Muscle layer of colon (tissue), 2 donors: Measurements from ENCODE around the gene PPAN.

ENCODE experiments used
- H3K27ac ChIP-seq: one replicate; pipeline ENCODE4 v1.7.0; 2013; ENCODE audit warnings: low read depth, mild to moderate bottlenecking, low read length, moderate library complexity
- H3K27me3 ChIP-seq, 2 donors: one replicate each; pipeline ENCODE4 v1.7.0; 2013; ENCODE audit warnings: low read length in 2 of 2, mild to moderate bottlenecking in 2 of 2; ENCODE audit not compliant: insufficient read depth in 2 of 2, control insufficient read depth in 1 of 2
- H3K36me3 ChIP-seq: one replicate; pipeline ENCODE4 v1.7.0; 2013; ENCODE audit warnings: mild to moderate bottlenecking, low read length; ENCODE audit not compliant: insufficient read depth
- H3K4me1 ChIP-seq: one replicate; pipeline ENCODE4 v1.7.0; 2013; ENCODE audit warnings: mild to moderate bottlenecking, low read length; ENCODE audit not compliant: insufficient read depth
- H3K4me3 ChIP-seq, 2 donors: one replicate each; pipeline ENCODE4 v1.7.0; 2013; ENCODE audit warnings: low read length in 2 of 2, low read depth in 1 of 2, mild to moderate bottlenecking in 1 of 2, moderate library complexity in 1 of 2
- H3K9ac ChIP-seq: one replicate; pipeline ENCODE4 v1.7.0; 2013; ENCODE audit warnings: low read length
- H3K9me3 ChIP-seq: one replicate; pipeline ENCODE4 v1.7.0; 2013; ENCODE audit warnings: mild to moderate bottlenecking, low read length
- donor health status: abdominal sarcoma.
- donor health status: Adenocarcinoma of cecum.

The PPAN gene

DNA sequence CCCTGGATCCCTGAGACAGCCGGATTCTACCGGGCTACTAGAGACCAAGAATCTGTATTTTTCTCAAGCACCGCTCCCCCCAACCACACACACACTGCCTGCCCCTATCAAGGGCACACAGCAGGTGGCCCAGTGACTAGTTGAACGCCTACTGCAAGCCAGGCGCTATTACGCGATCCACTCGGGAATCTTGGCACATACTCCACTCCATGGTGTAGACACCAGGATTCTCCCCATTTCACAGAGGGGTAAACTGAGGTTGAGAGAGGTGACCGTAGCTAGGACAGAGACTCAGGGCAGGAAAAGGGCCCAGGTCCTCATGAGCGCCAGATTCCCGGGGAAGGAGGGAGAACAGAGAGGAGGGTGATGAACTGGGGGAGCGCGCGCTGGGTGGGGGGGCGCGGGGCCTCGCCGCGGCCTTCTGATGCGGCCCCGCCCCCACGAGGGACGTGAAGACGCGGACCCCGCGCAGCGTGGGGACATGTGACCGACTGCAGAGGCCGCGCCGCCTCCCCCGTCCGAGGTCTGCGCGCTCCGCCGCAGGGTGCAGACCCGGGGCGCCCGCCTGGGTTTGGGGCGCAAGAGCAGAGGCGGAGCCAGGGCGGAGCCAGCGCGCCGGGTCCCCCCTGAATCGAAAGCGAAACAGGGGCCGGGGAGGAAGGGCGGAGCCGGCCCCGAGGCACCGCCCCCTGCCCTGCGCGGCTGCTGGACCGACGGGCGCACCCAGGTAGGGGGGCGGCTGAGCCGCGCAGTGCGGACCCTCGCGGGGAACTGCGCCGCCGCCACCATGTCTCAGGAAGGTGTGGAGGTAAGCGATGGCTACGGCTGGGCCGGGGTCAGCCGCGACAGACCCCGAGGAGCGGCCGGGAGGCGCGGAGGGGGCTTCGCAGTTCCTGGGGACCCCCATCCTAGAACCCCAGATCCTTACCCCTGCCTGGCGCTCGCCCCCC lies 20.2 kb upstream of the PPAN start, which contains the start of gene SHFL:
TSS of gene SHFL (plus strand) at position 677 of the 950 bp plus-strand sequence. CDS start at position 788, 111 bp downstream.
- Histone ChIP-seq H3K9me3 (no peaks in the 10 kb centered on the region), H3K9ac (peak within 1 kb of the TSS; percentile 44), H3K27ac (peak within 1 kb of the TSS; percentile 93), H3K4me1 (peaks cover 4% of the 10 kb centered on the region), H3K4me3 (peak within 1 kb of the TSS; percentile 74 to 82), H3K27me3 (no peaks in the 10 kb centered on the region), H3K36me3 (peaks cover 6% of the 10 kb centered on the region)

DNA sequence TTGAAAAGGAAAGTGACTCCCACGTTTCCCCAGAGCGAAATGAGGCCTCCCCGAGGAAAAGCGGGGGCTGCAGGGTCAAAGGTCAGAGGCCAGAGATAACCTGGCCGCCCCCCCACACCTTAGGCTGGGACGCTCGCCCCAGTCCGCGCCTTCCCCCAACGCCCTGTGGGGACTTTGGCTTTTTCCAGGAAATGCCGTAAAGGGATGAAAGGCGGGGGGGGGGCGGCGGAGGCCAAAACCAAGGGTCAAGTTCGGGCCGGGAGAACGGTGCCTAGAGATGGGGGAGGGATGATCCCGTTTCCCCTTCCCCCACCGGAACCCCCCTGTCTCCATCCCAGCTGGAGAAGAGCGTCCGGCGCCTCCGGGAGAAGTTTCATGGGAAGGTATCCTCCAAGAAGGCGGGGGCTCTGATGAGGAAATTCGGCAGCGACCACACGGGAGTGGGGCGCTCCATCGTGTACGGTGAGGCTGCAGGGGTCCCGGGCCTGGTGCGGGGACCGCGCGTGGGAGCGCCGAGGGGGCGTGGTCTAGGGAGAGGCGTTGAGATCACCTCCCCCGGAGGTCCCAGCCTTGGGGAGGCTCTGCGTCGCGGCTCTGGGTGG lies 19.5 kb upstream of the PPAN start:
- H3K4me1 ChIP-seq = peaks cover 4% of the 10 kb centered on the region
- no peaks in the 10 kb centered on the region for H3K27me3 ChIP-seq
- H3K36me3 ChIP-seq = peaks cover 6% of the 10 kb centered on the region
- H3K9me3 ChIP-seq = no peaks in the 10 kb centered on the region
- peak overlapping the region; percentile 74 to 82 for H3K4me3 ChIP-seq
- H3K9ac ChIP-seq = peak overlapping the region; percentile 44
- peak overlapping the region; percentile 93 for H3K27ac ChIP-seq

DNA sequence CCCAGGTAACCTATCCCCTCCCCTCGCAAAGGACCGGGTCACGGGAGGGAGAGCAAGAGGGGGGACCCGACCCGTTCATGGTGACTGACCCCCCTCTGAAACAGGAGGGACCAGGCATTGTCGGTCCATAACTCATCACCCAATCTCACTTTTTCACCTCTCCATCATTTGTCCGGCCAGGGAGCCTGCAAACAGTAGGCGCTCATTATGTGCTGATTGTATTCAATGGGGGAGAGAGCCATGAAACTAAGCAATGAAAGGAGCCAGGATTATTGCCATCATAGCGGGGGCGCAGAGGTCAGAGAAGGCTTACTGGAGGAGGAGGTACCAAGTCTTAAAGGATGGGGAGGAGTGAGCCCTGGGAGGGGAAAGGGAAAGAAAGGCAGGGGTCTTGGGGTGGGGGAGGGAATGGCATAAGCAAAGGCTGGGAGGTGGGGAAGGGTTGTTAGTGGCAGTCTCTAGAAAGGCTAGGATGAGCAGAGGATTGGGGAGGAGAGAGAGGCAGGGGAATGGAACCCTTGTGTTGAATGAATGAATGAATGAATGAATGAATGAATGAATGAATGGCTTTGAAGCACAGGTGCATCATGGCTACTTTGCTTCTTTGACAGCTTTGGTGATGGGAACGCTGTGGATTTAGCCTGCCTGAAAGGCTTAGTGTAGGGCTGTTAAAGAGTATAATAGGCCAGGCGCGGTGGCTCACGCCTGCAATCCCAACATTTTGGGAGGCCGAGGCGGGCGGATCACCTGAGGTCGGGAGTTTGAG lies 18.7 kb upstream of the PPAN start:
- peak overlapping the region; percentile 44 for H3K9ac ChIP-seq
- H3K27me3 ChIP-seq = no peaks in the 10 kb centered on the region
- H3K36me3 ChIP-seq = peaks cover 6% of the 10 kb centered on the region
- H3K4me1 ChIP-seq = peaks cover 4% of the 10 kb centered on the region
- H3K4me3 ChIP-seq = peak overlapping the region in 1 of 2 donors; percentile 74
- no peaks in the 10 kb centered on the region for H3K9me3 ChIP-seq
- H3K27ac ChIP-seq = peak overlapping the region; percentile 93

DNA sequence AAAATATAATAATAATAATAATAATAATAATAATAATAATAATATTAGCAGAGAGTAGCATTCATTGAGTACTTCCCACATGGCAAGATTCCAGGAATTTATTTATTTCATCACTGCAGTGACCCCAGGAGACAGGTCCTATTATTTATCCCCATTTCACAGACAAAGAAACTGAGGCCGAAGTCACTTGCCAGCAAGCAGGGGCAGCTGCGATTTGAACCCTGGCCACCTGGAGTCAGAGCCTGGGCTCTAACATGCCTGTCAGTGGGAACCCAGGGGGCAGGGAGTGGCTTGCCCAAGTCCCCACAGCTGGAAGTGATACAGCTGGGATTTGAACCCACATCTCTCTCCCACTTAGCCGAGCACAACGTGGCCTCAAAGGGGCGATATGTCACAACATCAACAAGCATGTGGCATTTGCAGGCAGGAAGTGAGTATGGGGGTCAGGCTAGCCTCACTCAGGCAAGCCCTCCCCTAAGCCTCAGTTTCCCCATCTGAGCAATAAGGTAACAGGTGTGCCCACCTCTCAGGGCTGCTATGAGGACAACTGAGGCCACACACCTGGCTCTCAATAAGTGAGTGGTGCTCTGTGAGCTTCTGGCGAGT lies 17.1 kb upstream of the PPAN start:
- Histone ChIP-seq H3K36me3 (peaks cover 6% of the 10 kb centered on the region), H3K9me3 (no peaks in the 10 kb centered on the region), H3K27me3 (no peaks in the 10 kb centered on the region), H3K27ac (no peak overlapping the region), H3K4me3 (no peak overlapping the region), H3K4me1 (peaks cover 4% of the 10 kb centered on the region), H3K9ac (no peak overlapping the region)

DNA sequence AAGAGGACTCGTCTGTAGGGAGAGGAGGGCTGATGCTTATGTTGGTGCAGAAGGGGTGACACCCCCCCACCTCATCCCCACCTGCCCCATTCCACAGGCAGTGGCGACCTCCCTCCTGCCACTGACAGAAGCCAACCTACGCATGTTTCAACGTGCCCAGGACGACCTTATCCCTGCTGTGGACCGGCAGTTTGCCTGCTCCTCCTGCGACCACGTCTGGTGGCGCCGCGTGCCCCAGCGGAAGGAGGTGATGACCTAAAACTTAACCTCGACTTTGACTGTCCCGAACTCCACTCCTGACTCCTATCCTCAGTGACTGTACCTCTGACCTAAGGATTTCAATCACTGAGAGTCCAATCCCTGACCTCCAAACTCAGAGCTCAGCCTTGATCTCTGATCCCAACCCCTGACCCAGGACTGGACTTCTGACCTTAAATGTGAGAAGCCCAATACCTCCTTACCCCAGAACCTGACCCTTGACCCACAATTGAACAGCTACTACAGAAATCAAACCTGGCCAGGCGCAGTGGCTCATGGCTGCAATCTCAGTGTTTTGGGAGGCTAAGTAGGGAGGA lies 16.3 kb upstream of the PPAN start:
- Histone ChIP-seq H3K4me1 (peaks cover 4% of the 10 kb centered on the region), H3K27ac (no peak overlapping the region), H3K9ac (no peak overlapping the region), H3K9me3 (no peaks in the 10 kb centered on the region), H3K36me3 (peaks cover 6% of the 10 kb centered on the region), H3K4me3 (no peak overlapping the region), H3K27me3 (no peaks in the 10 kb centered on the region)

DNA sequence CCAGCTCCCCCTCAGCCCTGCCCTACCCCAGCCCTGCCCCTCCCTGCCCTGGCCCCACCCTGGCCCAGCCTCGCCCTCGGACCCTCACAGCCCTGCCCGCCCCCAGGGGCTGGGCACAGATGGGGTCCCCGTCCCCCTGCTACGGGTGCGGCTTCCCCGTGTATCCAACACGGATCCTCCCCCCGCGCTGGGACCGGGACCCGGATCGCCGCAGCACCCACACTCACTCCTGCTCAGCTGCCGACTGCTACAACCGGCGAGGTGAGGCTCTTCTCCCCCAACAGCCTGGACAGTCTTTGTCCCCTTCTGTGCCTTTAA lies 14.8 kb upstream of the PPAN start:
- no peak overlapping the region for H3K9ac ChIP-seq
- H3K27me3 ChIP-seq = no peaks in the 10 kb centered on the region
- H3K4me1 ChIP-seq = peaks cover 4% of the 10 kb centered on the region
- H3K4me3 ChIP-seq = no peak overlapping the region
- H3K27ac ChIP-seq = no peak overlapping the region
- peaks cover 6% of the 10 kb centered on the region for H3K36me3 ChIP-seq
- H3K9me3 ChIP-seq = no peaks in the 10 kb centered on the region

DNA sequence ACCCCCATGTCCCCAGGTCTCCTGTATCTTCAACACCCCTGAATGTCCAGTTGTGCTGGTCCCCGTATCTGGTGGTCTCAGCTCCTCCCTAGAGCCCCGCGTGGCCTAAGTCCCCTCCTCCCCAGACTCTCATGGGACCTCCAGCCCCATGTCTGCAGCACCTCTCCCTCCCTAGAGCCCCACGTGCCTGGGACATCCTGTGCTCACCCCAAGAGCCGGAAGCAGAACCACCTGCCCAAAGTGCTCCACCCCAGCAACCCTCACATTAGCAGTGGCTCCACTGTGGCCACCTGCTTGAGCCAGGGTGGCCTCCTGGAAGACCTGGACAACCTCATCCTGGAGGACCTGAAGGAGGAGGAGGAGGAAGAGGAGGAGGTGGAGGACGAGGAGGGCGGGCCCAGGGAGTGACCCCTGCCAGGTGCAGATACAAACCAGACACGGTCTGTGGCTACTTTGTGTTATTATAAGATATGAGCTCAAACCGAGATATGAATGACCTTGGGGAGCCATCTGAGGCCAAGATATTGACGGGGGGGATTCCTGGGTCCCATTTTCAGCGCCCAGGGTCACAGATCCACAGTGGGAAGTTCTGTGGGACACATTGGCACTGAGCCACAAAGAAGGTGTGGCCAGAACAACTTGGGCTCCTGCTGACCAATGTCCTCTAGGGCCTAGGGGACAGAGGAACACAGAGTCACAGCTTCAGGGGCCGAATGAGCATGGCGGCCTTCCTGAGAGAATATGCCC lies 14.1 kb upstream of the PPAN start:
- Histone ChIP-seq H3K9ac (no peak overlapping the region), H3K27ac (no peak overlapping the region), H3K9me3 (no peaks in the 10 kb centered on the region), H3K4me1 (peaks cover 3% of the 10 kb centered on the region), H3K27me3 (no peaks in the 10 kb centered on the region), H3K36me3 (peaks cover 6% of the 10 kb centered on the region), H3K4me3 (no peak overlapping the region)

DNA sequence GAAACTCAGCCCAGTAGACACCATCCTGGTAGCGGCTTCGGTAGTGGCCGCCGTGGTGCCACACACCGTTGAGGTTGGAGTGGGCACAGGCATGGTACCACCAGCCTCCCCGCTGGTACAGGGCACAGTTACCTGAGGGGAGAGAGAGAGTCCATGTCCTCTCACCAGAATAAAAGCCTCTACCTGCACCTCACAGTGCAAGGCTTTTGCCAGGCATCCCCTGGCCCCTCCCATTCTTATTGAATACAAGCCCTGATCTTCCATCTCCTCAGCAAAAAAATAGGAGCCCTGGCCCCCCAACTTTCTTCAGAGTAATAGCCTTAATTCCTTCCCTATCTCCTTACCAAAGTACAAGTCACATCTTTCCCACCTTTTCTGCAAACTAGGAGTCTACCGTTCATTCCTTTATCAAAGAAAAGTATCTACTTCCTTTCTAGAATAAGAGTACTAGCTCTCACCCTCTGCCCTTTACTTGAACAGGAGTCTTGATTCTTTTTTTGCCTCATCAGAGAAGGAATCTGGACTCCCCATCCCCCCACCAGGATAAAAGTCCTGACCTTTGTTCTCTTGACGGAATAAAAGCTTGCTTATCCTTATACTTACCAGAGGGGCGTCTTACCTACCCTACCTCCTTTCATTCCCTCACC lies 13.4 kb upstream of the PPAN start:
- Histone ChIP-seq H3K9me3 (no peaks in the 10 kb centered on the region), H3K36me3 (peaks cover 6% of the 10 kb centered on the region), H3K4me1 (no peaks in the 10 kb centered on the region), H3K27ac (no peak overlapping the region), H3K4me3 (no peak overlapping the region), H3K27me3 (no peaks in the 10 kb centered on the region), H3K9ac (no peak overlapping the region)

DNA sequence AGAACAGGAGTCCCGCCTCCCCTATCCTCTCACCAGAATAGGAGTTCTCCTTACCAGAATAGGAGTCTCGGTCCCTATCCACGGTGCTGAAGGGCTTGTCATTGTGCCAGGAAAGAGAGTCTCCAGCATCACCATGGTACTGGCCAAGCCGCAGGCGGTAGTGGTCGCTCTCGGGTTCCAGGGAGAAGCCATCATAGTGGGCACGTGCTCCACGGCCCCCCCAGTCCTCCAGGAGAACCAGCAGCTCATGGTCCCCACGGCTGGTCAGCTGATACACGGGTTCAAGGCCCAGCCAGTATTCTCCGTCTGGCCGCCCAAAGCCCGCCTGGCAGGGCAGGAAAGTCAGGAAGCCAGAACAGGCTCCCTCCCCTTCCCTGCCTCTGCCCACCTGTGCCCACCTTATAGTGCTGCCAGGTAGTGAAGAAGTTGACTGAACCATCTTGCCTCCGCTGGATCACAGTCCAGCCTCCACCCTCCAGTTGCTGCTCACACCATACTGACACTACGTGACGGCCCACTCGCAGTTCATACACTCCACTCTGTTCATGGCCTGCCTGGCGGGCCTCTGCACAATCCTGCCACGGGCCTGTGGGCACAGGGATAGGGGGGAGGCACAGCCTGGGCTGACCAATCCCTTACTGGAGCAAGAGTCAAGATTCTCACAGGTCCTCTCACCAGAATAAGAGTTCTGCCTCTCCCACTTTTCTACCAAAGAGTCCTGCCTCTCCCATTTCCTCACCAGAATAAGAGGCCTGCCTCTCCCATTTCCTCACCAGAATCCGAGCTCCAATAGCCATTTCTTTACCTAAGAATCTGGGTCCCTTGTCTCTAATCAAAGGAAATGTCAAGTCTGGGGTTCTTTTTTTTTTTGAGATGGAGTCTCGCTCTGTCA lies 12.6 kb upstream of the PPAN start:
- Histone ChIP-seq H3K9ac (no peak overlapping the region), H3K4me1 (no peaks in the 10 kb centered on the region), H3K36me3 (peaks cover 6% of the 10 kb centered on the region), H3K9me3 (no peaks in the 10 kb centered on the region), H3K27ac (no peak overlapping the region), H3K27me3 (no peaks in the 10 kb centered on the region), H3K4me3 (no peak overlapping the region)
